ENCODE data around the gene AREL1.

AREL1 gene

GRCh38 chr14:74754899-74755298 is 42.0 kb upstream of the AREL1 start:
- peaks cover 4% of the 10 kb centered on the region for H3K27me3 ChIP-seq (ENCODE audit: insufficient read depth, low read length, poor library complexity, severe bottlenecking)

DNA sequence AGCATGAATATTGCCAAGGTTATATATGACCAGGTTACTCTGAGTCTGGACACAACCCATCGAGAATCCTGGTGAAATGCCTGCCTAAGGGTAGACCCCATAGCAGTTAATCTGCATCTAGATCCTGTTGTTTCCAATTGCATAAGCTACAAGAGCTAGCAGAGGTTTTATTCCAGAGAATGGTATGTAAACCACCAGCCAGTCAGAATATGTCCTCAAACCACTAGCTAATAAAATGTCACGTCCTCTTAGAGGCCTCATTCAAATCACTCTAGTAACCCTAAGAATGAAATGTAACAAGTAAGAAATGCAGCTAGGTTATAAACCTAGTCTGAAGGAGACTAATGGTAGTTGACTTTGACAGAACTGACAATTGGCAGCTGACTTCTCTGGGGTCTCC is 41.3 kb upstream of the AREL1 start:
- Histone ChIP-seq H3K4me1 (ENCODE audit: insufficient read depth, low read length, poor library complexity, severe bottlenecking) (no peaks in the 10 kb centered on the region), H3K9me3 (ENCODE audit: insufficient read depth, low read depth, low read length) (peaks cover 4% of the 10 kb centered on the region; the same call in 1 of the 2 replicates), H4K20me1 (ENCODE audit: insufficient read depth, low read length, poor library complexity, severe bottlenecking) (no peaks in the 10 kb centered on the region), H3K27me3 (ENCODE audit: insufficient read depth, low read length, poor library complexity, severe bottlenecking) (no peaks in the 10 kb centered on the region), H3K4me3 (ENCODE audit: low read length, poor library complexity, severe bottlenecking) (no peak overlapping the region), H3K79me2 (ENCODE audit: insufficient read depth, low read length) (no peaks in the 10 kb centered on the region), H3K9me2 (replicated peaks; ENCODE audit: low read depth, low read length) (no peaks in the 10 kb centered on the region), H3K9ac (ENCODE audit: low read depth, low read length, poor library complexity, severe bottlenecking) (no peak overlapping the region), H3F3A (ENCODE audit: low read depth) (no peaks in the 10 kb centered on the region), H2AFZ (ENCODE audit: low read length) (no peak overlapping the region), H3K36me3 (ENCODE audit: insufficient read depth, low read length) (no peaks in the 10 kb centered on the region), H3K4me2 (ENCODE audit: low read depth, low read length, poor library complexity, severe bottlenecking) (no peak overlapping the region)
- no peak for TF ChIP-seq EZH2phosphoT487 (IDR thresholded peaks at IDR 0.05; ENCODE audit: borderline replicate concordance)
- TF ChIP-seq, protein P1, sequence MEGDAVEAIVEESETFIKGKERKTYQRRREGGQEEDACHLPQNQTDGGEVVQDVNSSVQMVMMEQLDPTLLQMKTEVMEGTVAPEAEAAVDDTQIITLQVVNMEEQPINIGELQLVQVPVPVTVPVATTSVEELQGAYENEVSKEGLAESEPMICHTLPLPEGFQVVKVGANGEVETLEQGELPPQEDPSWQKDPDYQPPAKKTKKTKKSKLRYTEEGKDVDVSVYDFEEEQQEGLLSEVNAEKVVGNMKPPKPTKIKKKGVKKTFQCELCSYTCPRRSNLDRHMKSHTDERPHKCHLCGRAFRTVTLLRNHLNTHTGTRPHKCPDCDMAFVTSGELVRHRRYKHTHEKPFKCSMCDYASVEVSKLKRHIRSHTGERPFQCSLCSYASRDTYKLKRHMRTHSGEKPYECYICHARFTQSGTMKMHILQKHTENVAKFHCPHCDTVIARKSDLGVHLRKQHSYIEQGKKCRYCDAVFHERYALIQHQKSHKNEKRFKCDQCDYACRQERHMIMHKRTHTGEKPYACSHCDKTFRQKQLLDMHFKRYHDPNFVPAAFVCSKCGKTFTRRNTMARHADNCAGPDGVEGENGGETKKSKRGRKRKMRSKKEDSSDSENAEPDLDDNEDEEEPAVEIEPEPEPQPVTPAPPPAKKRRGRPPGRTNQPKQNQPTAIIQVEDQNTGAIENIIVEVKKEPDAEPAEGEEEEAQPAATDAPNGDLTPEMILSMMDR (conservative IDR thresholded peaks at IDR 0.05; ENCODE audit: low read length) = no peak

More at GRCh38 chr14:74754899-74755298, 42.0 kb upstream of the AREL1 start:
- Histone ChIP-seq H3K4me3 (ENCODE audit: low read length, poor library complexity, severe bottlenecking) (no peak overlapping the region), H3K9ac (ENCODE audit: low read depth, low read length, poor library complexity, severe bottlenecking) (no peak overlapping the region), H4K20me1 (ENCODE audit: insufficient read depth, low read length, poor library complexity, severe bottlenecking) (no peaks in the 10 kb centered on the region), H3K4me1 (ENCODE audit: insufficient read depth, low read length, poor library complexity, severe bottlenecking) (no peaks in the 10 kb centered on the region), H3F3A (ENCODE audit: low read depth) (no peaks in the 10 kb centered on the region), H3K36me3 (ENCODE audit: insufficient read depth, low read length) (no peaks in the 10 kb centered on the region), H3K9me2 (replicated peaks; ENCODE audit: low read depth, low read length) (no peaks in the 10 kb centered on the region), H3K4me2 (ENCODE audit: low read depth, low read length, poor library complexity, severe bottlenecking) (no peak overlapping the region), H2AFZ (ENCODE audit: low read length) (no peak overlapping the region), H3K9me3 (ENCODE audit: insufficient read depth, low read depth, low read length) (peaks cover 4% of the 10 kb centered on the region; the same call in 1 of the 2 replicates), H3K79me2 (ENCODE audit: insufficient read depth, low read length) (no peaks in the 10 kb centered on the region)
- TF ChIP-seq, protein P1 (conservative IDR thresholded peaks at IDR 0.05; ENCODE audit: low read length) = no peak
- TF ChIP-seq EZH2phosphoT487 (IDR thresholded peaks at IDR 0.05; ENCODE audit: borderline replicate concordance) = no peak

GRCh38 chr14:74747237-74747636 is 34.4 kb upstream of the AREL1 start:
- H3K36me3 ChIP-seq (ENCODE audit: insufficient read depth, low read length) = no peaks in the 10 kb centered on the region
- H3K4me3 ChIP-seq (ENCODE audit: low read length, poor library complexity, severe bottlenecking) = no peak overlapping the region
- H3F3A ChIP-seq (ENCODE audit: low read depth) = no peaks in the 10 kb centered on the region
- H3K9me2 ChIP-seq (replicated peaks; ENCODE audit: low read depth, low read length) = no peaks in the 10 kb centered on the region
- H2AFZ ChIP-seq (ENCODE audit: low read length) = no peak overlapping the region
- H3K79me2 ChIP-seq (ENCODE audit: insufficient read depth, low read length) = no peaks in the 10 kb centered on the region
- H3K9me3 ChIP-seq (ENCODE audit: insufficient read depth, low read depth, low read length) = no peaks in the 10 kb centered on the region
- H3K9ac ChIP-seq (ENCODE audit: low read depth, low read length, poor library complexity, severe bottlenecking) = no peak overlapping the region
- no peaks in the 10 kb centered on the region for H3K27me3 ChIP-seq (ENCODE audit: insufficient read depth, low read length, poor library complexity, severe bottlenecking)
- no peaks in the 10 kb centered on the region for H3K4me1 ChIP-seq (ENCODE audit: insufficient read depth, low read length, poor library complexity, severe bottlenecking)
- H4K20me1 ChIP-seq (ENCODE audit: insufficient read depth, low read length, poor library complexity, severe bottlenecking) = no peaks in the 10 kb centered on the region
- no peak overlapping the region for H3K4me2 ChIP-seq (ENCODE audit: low read depth, low read length, poor library complexity, severe bottlenecking)
- TF ChIP-seq EZH2phosphoT487 (IDR thresholded peaks at IDR 0.05; ENCODE audit: borderline replicate concordance) = no peak
- TF ChIP-seq, protein P1 (conservative IDR thresholded peaks at IDR 0.05; ENCODE audit: low read length) = no peak
